ENCODE results near the gene BPIFB2.

The BPIFB2 gene

DNA sequence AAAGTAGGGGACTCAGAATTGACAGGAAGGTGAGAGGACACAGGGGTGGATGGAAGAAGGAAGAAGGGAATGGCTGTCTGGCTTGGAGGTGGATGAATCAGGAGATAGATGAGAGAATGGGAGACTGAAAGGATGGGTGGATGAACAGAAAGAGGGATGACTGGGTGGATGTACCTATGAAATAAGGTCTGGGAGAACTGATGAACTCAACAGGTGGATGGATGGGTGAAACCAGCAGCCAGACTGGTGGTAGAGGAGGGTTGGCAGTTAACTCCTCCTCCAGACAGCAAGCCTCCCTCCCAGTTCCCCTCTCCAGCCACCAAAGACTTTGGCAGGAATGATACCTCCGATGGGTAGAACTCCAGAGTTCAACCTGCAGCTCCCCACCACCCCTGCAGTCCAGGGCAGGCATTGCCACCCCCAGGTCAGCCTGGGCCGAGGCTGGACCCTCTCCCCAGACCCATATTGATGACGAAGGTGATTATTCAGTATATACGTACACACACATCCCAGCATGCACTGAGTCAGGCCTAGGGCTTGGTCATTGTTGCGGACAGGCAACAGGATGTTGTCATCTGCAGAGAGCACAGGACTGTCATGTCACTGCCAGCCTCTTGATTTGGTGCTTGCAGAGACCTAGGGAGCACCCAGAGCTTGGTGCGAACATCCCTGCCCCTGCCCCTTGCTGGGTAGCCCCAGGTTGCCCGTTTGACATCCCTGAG is 5.3 kb upstream of the BPIFB2 start:
- Histone ChIP-seq H3K27ac (no peak overlapping the region), H3K4me3 (no peak overlapping the region)

DNA sequence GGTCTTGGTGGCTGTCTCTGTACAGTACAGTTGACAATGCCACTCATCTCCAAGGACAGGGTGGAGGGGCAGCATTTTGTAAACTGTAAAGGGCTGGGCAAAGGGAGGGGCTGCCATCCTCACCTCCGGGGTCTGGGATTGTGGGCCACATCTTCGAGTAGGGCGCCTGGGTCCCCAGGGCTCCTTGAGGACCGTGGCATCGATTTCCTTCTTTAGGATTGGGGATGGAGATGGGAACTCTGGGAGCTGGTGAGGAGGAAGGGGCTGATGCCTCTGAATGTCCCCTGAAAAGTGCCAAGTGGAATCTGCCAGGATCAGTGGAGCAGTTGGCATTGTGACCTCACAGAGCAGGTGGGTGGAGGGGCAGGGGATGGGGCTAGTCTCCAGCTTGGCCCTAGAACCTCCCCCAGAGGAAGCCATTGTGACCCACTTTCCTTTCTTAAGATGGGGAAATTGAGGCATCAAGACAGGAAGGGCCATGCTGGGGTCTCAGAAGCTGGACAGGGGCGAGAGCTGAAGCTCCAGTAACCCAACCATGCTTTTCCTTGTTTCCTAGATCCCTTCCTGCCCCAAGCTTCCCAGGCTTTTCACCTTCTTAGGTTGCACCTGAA is 3.3 kb upstream of the BPIFB2 start, which contains the start of gene SUN5:
TSS of gene SUN5 (minus strand) at position 293 of the 611 bp plus-strand sequence. CDS start at position 200, 93 bp downstream.
- Histone ChIP-seq H3K4me3 (no peak within 1 kb of the TSS), H3K27ac (no peak within 1 kb of the TSS)

DNA sequence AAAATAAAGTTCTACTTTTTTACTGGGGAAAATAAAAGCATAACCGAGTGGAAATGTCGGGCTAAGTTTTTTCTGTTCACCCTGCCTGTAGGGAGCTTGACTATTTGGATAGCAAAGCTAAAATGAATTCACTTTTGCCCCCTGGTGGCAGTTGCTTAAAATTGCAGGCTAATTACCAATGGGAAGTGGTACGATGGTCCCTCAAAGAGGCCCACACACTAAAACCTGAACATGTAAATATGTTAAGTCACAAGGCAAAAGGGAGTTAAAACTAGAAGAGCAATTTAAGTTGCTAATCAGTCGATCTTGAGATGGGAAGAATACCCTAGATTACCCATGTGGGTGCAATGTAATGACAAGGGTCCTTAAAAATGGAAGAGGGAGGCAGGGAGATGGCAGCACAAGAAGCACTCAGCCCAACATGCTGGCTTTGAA is 2.4 kb upstream of the BPIFB2 start:
- Histone ChIP-seq H3K4me3 (no peak overlapping the region), H3K27ac (no peak overlapping the region)

DNA sequence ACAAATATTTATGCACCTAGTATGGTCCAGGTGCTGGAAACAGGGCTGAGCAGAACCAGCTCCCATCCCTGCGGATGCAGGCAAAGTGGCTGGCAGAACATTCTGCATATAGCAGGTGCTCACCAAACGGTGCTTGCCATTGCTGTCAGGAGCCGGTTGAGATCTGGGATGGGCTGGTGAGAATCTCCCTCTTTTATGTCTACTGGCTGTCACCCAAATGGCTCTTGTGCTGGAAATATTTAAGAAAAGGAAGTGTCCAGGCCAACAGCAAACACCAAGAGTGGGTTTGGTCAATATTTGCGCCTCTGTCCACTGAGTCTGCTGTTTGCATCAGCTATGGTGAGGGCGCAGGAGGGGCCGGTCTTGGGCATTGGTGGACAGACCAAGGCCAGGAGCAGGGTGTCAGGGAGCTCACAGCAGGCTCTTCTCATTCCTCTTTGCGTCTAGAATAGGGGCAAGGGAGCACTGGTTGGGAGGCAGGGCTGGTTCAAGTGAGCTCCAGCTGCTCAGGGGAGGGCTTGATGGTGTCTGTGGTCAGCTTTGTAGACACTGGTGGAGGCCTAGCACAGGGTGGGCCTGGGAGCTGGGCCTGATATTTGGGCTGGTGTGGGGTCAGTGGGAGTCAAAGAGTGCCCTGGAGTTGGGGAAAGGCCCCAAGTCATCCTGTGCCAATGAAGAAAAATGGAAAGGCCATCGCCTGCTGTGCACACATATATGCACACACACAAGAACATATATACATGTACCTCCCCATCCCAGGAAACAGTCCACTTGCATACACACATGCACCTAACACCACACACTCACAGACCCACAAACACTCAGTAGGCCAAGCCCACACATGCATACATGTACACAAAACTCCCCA is 1.4 kb upstream of the BPIFB2 start:
- Histone ChIP-seq H3K4me3 (no peak overlapping the region), H3K27ac (no peak overlapping the region)

DNA sequence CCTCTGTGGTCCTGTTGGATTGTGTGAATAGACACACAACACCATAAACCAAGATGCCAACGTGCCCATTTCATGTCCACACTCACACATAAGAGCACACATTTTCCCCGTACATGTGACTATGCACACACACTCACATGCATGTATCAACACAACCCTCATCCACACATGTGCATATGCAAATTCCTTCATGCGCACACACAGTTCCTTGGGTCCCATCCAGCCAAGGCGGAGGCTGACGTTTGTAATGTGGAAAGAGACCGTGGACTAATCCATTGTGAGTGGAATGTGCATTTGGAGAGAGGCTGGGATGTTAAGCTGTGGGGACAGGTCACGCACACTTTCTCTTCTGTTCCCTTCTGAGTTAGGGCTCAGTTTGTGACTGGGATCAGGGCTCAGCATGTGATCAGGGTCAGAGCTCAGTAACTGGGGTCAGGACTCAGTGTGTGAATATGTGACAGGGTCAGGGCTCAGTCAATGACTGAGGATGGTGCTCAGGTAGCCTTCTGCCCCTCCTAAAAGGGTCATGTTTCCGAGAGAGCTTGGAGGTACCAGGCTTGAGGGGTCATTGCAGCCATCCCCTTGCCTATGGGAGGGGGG is 628 bp upstream of the BPIFB2 start:
- H3K27ac ChIP-seq = no peak overlapping the region
- H3K4me3 ChIP-seq = no peak overlapping the region

DNA sequence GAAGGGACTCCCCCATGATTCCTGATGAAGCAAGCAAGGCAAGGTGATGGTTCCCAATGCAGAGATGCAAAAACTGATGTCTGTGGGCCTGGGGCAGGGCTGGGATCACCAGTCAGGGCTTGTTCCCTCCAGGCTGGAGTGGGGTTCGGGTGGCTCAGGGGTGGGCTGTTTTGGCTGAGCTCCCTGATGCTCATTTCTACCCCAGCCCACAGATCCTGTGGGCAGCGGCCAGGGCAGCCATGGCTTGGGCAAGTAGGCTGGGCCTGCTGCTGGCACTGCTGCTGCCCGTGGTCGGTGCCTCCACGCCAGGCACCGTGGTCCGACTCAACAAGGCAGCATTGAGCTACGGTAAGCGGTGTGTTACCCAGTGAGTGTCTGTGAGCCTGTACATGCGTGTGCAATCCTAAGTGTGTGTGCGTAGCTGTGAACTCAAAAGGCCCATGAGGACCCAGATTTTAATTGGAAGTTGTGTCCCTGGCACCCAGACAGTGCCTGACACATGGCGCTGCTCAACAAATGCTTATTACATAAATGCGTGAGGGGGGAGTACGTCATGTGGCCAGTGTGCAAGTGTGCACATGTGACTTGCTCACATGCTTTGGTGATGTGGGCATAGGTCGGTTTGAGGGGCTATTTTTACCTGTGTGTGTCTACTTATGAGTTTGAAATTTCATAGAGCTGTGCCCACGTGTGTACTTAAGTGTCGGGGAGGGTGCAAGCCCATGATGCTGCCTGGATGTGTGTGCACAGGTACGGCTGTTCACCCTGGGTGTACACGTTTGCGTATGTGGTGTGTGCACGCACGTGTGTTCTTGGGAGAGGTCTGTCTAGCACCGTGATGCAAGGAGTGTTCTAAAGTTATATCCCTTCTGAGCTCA is 1.1 kb downstream of the BPIFB2 start:
- H3K4me3 ChIP-seq = no peak overlapping the region
- H3K27ac ChIP-seq = no peak overlapping the region

DNA sequence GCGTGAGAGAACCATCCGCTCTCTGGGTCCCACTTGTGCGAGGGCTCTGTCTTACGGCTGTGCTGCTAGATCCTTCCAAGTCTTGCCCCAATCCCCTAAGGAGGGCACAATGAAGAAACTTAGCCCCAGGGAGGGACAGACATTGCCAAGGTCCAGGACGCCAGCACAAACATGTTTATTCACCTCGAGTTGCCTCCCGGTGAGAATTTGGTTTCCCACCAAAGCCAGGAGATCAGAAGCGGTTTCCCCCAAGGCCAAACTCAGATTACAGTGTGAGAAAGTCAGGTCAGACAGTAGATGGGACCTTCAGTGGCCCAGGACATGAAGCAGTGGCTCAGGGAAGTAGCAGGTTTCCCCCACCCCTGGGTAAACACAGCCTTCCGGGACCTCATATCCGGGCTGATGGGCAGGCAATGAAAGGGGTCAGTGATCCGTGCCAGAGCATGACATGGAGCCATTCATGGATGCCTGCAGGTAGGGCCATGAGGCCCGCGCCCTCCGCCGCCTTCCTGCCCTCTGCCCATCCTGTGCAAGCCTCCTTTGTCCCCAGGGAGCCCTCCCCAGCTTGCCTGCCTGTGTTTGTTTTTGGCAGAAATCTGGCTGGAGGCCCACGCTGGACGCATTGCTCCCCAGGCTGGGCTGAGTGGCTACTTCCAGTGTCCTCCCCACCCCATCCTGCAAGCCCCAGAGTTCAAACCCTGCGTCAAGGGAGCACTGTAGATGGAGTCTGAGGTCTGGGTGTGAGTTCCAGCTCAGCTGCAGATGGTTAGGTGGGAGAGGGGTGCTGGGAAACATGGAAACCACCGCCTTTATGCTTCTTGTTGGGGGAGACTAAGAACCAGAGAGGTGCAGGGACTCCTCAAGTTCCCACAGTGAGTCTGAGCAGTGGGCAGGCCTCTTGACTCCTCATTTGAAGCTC is 2.0 kb downstream of the BPIFB2 start:
- Histone ChIP-seq H3K27ac (no peak overlapping the region), H3K4me3 (no peak overlapping the region)

DNA sequence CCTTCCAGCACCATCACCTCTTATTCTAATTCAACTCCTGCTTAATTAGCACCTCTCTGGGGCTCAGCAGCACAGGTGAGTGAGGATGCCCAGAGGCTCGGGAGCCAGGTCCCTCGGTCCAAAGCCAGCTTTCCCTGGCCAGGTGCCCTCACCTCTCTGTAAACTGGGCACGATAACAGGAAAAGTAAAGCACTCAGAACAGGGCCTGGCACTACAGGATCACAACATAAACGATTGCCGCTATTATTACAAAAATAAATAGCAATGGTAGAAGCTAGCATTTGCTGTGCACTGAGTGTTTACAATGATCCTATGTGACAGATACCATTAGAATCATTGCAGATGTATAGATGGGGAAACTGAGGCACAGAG is 2.6 kb downstream of the BPIFB2 start:
- no peak overlapping the region for H3K4me3 ChIP-seq
- H3K27ac ChIP-seq = no peak overlapping the region

DNA sequence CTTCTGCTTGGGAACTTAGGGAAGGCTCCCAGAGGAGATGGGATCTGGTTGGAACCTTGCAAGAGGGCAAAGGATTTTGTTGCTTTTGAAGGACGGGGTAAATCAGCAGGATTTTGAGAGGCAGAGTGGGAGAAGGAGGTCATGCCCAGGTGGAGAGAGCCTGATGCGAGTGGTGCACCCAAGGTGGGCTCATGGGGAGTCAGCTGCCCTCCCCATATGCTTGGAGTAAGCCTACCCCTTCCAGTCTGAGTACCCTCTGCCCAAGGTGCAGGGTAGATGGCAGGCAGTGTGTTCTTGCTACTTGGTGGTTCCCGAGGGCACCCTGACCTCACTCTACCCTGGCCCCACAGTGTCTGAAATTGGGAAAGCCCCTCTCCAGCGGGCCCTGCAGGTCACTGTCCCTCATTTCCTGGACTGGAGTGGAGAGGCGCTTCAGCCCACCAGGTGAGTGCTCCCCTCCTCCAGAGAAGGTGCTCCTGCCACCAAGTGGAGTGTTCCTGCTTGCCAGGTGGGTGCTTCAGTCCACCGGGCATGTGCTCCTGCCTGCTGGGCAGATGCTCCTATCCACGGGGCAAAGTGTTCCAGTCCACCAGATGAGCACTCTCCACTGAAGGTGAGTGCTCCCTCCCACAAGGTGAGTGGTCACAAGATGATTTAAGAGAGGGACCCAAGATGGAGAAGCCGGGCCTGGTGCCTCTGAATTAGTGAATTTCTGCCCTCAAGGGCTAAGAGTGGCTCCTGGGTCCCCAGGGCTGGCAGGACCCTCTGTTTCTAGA is 3.4 kb downstream of the BPIFB2 start:
- no peak overlapping the region for H3K27ac ChIP-seq

DNA sequence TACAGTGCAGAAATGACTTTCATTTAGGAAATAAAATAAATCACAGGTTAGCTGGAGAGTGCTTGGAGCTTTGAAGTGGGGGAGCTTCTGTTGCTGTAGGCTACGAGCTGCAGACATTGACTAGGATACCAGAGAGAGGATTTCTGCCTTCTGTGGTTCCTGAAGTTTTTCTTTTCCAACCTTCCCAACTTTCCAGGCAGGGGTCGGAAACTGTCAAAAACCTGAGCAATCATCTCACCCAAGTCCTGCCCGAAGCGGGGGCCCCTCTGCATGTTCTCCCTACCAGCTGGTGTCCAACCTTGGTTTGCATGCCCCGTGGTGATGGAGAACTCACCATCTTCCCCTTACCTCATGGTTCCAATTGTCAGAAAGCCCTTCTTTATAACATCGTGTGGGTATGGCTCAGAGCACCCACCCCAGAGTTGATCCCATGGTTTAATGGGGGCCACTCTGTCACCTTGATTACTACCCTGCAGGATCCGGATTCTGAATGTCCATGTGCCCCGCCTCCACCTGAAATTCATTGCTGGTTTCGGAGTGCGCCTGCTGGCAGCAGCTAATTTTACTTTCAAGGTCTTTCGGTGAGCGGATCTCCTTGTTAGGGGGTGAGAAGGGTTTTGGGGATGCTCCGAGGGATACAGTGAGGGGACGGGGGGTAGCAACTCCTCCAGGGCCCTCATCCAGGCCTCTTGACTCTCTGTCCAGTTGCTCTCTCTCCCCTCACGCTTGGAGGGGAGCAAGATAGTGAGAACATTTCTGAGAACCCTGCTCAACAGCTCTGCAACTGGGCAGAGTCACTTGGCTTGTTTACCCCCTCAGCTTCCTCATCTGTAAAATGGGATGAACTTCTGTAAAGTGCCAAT is 5.1 kb downstream of the BPIFB2 start:
- Histone ChIP-seq H3K4me3 (no peak overlapping the region), H3K27ac (no peak overlapping the region)

More for the DNA sequence above, 3.4 kb downstream of the BPIFB2 start:
- H3K4me3 ChIP-seq = no peak overlapping the region

DNA sequence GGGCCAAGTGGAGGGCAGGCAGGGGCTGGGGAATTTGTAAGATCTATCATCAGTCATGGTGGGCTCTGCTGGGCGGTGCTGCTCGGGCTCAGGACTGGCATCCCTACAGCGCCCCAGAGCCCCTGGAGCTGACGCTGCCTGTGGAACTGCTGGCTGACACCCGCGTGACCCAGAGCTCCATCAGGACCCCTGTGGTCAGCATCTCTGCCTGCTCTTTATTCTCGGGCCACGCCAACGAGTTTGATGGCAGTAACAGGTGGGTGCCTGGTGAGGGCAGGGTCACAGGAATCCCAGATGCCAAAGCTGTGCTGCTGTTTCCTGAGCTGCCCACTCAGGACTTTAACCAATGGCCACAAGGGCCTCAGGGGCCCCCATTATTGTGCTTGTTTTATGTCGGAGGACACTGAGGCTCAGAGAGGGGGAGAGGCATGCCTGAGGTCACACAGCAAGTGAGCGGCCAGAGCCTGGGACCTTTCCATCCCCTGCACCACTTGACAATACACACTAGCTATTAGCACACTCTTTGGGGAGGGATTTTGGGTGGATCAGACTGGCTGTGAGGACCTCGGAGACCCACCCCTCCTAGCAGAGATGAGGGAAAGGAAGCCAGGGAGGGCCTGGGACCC is 6.3 kb downstream of the BPIFB2 start:
- Histone ChIP-seq H3K27ac (no peak overlapping the region), H3K4me3 (no peak overlapping the region)

DNA sequence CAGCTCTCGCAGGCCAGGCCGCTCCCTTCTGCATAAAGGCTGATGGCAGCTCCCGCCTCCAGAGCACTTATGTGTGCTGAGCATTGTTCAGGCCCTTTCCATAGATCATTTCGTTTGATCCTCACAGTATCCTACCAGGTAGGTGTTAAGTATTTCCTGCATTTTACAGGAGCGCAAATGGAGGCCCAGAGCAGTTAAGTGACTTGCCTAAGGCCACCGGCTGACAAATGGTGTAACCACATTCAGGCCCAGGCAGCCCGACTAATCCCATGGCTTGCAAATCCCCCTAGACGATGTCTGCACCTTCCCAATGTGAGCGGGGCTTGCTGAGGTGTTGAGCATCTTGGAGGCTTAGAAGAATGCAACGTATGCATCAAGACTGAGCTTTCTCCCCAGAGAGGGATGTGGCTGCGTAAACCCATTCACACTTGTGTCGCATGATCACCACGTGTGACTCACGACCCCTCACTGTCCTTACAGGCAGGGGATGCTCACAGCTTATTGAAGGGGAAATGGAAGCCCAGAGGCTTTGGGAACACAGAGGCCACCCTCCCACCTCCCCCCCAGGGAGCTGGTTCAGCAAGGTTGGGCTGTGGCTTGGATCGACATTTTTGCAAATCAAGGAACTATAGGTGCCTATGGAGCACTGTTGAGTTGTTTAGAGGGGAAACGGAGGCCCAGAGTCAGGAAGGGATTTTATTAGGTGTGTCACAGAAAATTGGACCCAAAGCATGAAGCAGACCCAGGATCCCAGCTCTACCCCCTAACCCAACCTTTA is 7.0 kb downstream of the BPIFB2 start:
- Histone ChIP-seq H3K4me3 (no peak overlapping the region), H3K27ac (no peak overlapping the region)

DNA sequence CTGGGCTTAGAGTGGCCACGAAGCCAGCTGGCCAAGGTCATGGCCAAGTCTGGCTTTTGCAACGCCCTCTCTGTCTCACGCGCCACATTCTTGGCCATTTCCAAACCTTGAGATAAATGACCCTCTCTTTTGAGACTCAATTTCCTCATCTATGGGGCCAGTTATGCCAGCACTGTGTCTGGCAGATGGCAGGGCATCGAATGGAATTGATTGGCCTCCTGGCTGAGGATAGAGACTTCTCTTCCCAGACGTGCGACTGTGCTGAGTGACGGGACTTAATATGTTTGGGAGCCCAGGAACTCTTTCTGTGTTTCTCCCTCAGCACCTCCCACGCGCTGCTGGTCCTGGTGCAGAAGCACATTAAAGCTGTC is 7.6 kb downstream of the BPIFB2 start:
- Histone ChIP-seq H3K4me3 (no peak overlapping the region), H3K27ac (no peak overlapping the region)

DNA sequence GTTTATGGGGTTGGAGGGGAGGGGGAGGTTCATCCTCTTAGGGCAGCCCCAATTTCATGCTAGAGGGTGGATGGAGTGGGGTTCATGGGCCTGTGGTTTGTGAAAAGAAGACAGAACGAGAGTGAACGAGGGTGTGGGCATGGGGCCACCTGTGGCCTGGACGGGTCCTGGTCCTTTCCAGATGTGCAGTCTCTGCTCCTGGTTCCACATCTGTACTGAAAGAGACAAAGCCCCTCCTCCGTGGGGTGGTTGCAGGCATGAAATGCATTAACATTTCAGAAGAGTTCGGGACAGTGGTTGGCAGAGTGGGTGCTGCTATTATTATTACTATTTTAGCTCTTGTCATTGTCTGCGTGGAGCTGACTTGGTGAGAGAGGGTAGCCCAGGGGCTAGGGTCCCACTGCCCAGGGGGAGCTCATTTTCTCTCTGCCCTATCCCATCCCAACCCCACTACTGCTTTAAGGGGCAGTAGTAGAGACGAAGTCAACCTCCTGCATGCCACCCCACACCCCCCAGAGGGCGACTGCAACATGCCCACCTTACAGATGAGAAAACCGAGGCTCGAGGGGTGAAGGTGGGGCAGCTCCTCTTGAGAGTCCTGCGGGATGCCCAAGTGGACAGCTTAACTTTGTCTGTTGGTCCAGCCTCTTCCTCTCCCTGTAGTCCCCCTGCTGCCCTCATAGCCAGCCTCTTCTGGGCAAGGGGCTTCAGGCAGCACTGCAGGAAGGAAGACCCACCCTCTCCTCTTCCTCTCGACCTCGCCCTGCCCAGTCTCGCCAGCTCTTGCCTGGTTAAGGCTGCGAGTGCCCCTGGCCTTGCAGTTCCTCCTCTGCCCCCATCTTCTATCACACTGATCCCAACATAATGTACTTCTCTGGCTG is 8.4 kb downstream of the BPIFB2 start:
- Histone ChIP-seq H3K4me3 (no peak overlapping the region), H3K27ac (no peak overlapping the region)
